ENCODE data around the gene TNS1. TPM values are rescaled to one million over a fixed set of nuclear protein-coding genes. Genes with fewer than 3 reads are reported as not detected.

TNS1 gene
- total RNA-seq, 1 experiment from 2014 or later = 0.49 TPM

- no peak for ATAC-seq
- intact Hi-C loops (cut with micrococcal nuclease; ENCODE audit: unreplicated experiment) (no loop called here), in situ Hi-C loops (cut with HindIII; ENCODE audit: low pct_unique_long_range_greater_than_20kb, low sequenced_read_pairs) (no loop called here)
- no TSS peak for BruUV-seq (replicated peaks)
- Histone ChIP-seq H3K36me3 (ENCODE audit: control insufficient read depth, insufficient read depth, low read length) (no peaks in the 10 kb centered on the region), H3K4me3 (ENCODE audit: low read depth in 2 of 2, low read length in 2 of 2) (no peak overlapping the region), H3K9me3 (ENCODE audit: control insufficient read depth, insufficient read depth, low read depth, low read length) (no peaks in the 10 kb centered on the region), H3K27me3 (ENCODE audit: control insufficient read depth, insufficient read depth, low read length) (peaks cover 9% of the 10 kb centered on the region; the same call in 1 of the 2 replicates), H3K27ac (ENCODE audit: low read length) (no peak overlapping the region), H3K4me1 (ENCODE audit: control insufficient read depth, insufficient read depth, low read length) (no peaks in the 10 kb centered on the region)
- ChIA-PET POLR2A (no interaction called here), CTCF (no interaction called here)
- DNase-seq (ENCODE audit: low read depth, low spot score) = no peak
- TF ChIP-seq REST (IDR thresholded peaks at IDR 0.05; ENCODE audit: insufficient read depth in 1 of 2, low read depth in 2 of 2, low read length in 1 of 2) (no peak), TCF7L2 (IDR thresholded peaks at IDR 0.05; ENCODE audit: low read depth, low read length) (no peak), POLR2AphosphoS5 (IDR thresholded peaks at IDR 0.05; ENCODE audit: low read depth, low read length) (no peak), SIN3A (IDR thresholded peaks at IDR 0.05; ENCODE audit: borderline replicate concordance, insufficient read depth, low read depth, low read length) (no peak), CTCF (IDR thresholded peaks at IDR 0.05) (no peak)
Observed at GRCh38 chr2:217958206-217958883, 44.5 kb downstream of the TNS1 start.

GRCh38 chr2:217956586-217957457 lies 46.0 kb downstream of the TNS1 start:
- intact Hi-C loops (cut with micrococcal nuclease; ENCODE audit: unreplicated experiment) (no loop called here), in situ Hi-C loops (cut with HindIII; ENCODE audit: low pct_unique_long_range_greater_than_20kb, low sequenced_read_pairs) (no loop called here)
- H3K27ac ChIP-seq (ENCODE audit: low read length) = no peak overlapping the region
- TF ChIP-seq TCF7L2 (IDR thresholded peaks at IDR 0.05; ENCODE audit: low read depth, low read length) (no peak), SIN3A (IDR thresholded peaks at IDR 0.05; ENCODE audit: borderline replicate concordance, insufficient read depth, low read depth, low read length) (no peak), POLR2AphosphoS5 (IDR thresholded peaks at IDR 0.05; ENCODE audit: low read depth, low read length) (no peak), CTCF (IDR thresholded peaks at IDR 0.05) (no peak), REST (IDR thresholded peaks at IDR 0.05; ENCODE audit: insufficient read depth in 1 of 2, low read depth in 2 of 2, low read length in 1 of 2) (no peak)
- ChIA-PET CTCF (interaction anchor here (0.6 kb wide), 2 partner anchors 10 to 24 kb away, joined by 3 to 5 read pairs; no protein-coding TSS in a partner anchor), POLR2A (no interaction called here)
- no TSS peak for BruUV-seq (replicated peaks)
- no peak for DNase-seq (ENCODE audit: low read depth, low spot score)
- ATAC-seq = peak; percentile 46; the same call in 1 of the 2 replicates
- H3K36me3 ChIP-seq (ENCODE audit: control insufficient read depth, insufficient read depth, low read length) = no peaks in the 10 kb centered on the region
- no peaks in the 10 kb centered on the region for H3K9me3 ChIP-seq (ENCODE audit: control insufficient read depth, insufficient read depth, low read depth, low read length)
- H3K27me3 ChIP-seq (ENCODE audit: control insufficient read depth, insufficient read depth, low read length) = peaks cover 9% of the 10 kb centered on the region; the same call in 1 of the 2 replicates
- no peaks in the 10 kb centered on the region for H3K4me1 ChIP-seq (ENCODE audit: control insufficient read depth, insufficient read depth, low read length)
- no peak overlapping the region for H3K4me3 ChIP-seq (ENCODE audit: low read depth in 2 of 2, low read length in 2 of 2)

Measured in Panc1 (cell line).